Activated CD8-positive, alpha-beta T cell treated with anti-CD3 and anti-CD28 coated beads for 36 hours (primary cell): Measurements from ENCODE around the gene LEAP2. TPM values are rescaled to one million over a fixed set of nuclear protein-coding genes. Genes with fewer than 3 reads are reported as not detected.
A peak's percentile ranks its signal among the peaks of the same experiment; 100 is the strongest.

Experiments used
- ATAC-seq: fragments of 200-7000 bp; cut with Tn5 transposase; one replicate; pipeline ENCODE4 v1.10.0; 2021; ENCODE audit warnings: mild to moderate bottlenecking, moderate library complexity
- CTCF ChIA-PET: fragments of 350-600 bp; sonication (Branson Sonifier 250); formaldehyde crosslinking; loops from one replicate; lab custom pipeline; 2021; ENCODE audit warnings: antibody characterized with exemption; lab: Charles Lee
- POLR2A ChIA-PET: fragments of 350-600 bp; sonication (Branson Sonifier 250); formaldehyde crosslinking; loops from one replicate; lab custom pipeline; 2021; ENCODE audit warnings: antibody characterized with exemption; lab: Charles Lee
- DNase-seq: peaks from one replicate; pipeline ENCODE4 v3.0.0-alpha.2; 2020
- H3K27ac Mint-ChIP-seq: one replicate; pipeline ENCODE4 v1.8.0; 2021; ENCODE audit warnings: mild to moderate bottlenecking, mixed read lengths
- H3K27me3 Mint-ChIP-seq: one replicate; pipeline ENCODE4 v1.8.0; 2021; ENCODE audit warnings: mixed read lengths
- H3K36me3 Mint-ChIP-seq: one replicate; pipeline ENCODE4 v1.8.0; 2021; ENCODE audit warnings: low read depth, mixed read lengths
- H3K4me1 Mint-ChIP-seq: one replicate; pipeline ENCODE4 v1.8.0; 2021; ENCODE audit warnings: low read depth, mixed read lengths
- H3K4me3 Mint-ChIP-seq: one replicate; pipeline ENCODE4 v1.8.0; 2021; ENCODE audit warnings: mild to moderate bottlenecking, moderate library complexity, mixed read lengths
- H3K9me3 Mint-ChIP-seq: one replicate; pipeline ENCODE4 v1.8.0; 2021; ENCODE audit warnings: mixed read lengths
- CTCF ChIP-seq: fragments of 200-600 bp; IDR thresholded peaks from one replicate; pipeline ENCODE4 v1.8.0; 2022; ENCODE audit warnings: antibody characterized with exemption, mild to moderate bottlenecking
- intact Hi-C: fragments of 100-400 bp; cut with micrococcal nuclease; formaldehyde crosslinking; loops from one replicate; pipeline ENCODE4 v1.10.0; 2022
- total RNA-seq, 2 experiments: library from RNA; stranded (reverse); gene quantifications; one replicate each; pipeline ENCODE4 v1.2.3, GENCODE V29; 2021

Gene LEAP2
- total RNA-seq, 2 experiments from 2014 or later: 3.0 to 3.5 TPM

DNA sequence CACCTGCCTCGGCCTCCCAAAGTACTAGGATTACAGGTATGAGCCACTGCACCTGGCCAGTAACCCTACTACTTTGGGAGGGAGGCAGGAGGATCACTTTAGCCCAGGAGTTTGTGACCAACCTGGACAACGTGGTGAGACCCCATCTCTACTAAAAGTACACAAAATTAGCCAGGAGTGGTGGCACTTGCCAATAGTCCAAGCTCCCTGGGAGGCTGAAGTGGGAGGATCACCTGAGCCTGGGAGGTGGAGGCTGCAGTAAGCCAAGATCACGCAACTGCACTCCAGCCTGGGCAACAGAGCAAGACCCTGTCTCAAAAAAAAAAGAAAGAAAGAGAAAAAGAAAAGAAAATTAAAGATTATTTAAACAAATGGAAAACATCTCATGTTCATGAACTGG is 17.5 kb upstream of the LEAP2 start:
- Mint-ChIP-seq H3K27me3 (peaks cover 10% of the 10 kb centered on the region), H3K4me3 (no peak overlapping the region), H3K9me3 (no peaks in the 10 kb centered on the region), H3K4me1 (peaks cover 1% of the 10 kb centered on the region), H3K36me3 (no peaks in the 10 kb centered on the region), H3K27ac (no peak overlapping the region)
- DNase-seq: no peak
- TF ChIP-seq CTCF: no peak
- ChIA-PET CTCF (interaction anchor here (1.4 to 2.3 kb wide), 3 partner anchors 10 to 27 kb away, joined by 4 to 8 read pairs (median 5); partner anchors contain the start of genes GDF9 and UQCRQ), POLR2A (no interaction called here)
- ATAC-seq: no peak
- intact Hi-C loops: no loop called here

- DNase-seq (no peak), ATAC-seq (no peak)
- H3K27ac Mint-ChIP-seq: no peak overlapping the region
- H3K27me3 Mint-ChIP-seq: peaks cover 7% of the 10 kb centered on the region
- no peak overlapping the region for H3K4me3 Mint-ChIP-seq
- no peak for TF ChIP-seq CTCF
- POLR2A ChIA-PET: no interaction called here
- no peaks in the 10 kb centered on the region for H3K4me1 Mint-ChIP-seq
- intact Hi-C loops: no loop called here
- H3K9me3 Mint-ChIP-seq: no peaks in the 10 kb centered on the region
- CTCF ChIA-PET: interaction anchor here (0.9 to 2.4 kb wide), 3 partner anchors 23 to 332 kb away, joined by 3 to 10 read pairs (median 3); partner anchors contain the start of gene SHROOM1
- no peaks in the 10 kb centered on the region for H3K36me3 Mint-ChIP-seq
Measured at GRCh38 chr5:132859889-132860437, 13.5 kb upstream of the LEAP2 start.

DNA sequence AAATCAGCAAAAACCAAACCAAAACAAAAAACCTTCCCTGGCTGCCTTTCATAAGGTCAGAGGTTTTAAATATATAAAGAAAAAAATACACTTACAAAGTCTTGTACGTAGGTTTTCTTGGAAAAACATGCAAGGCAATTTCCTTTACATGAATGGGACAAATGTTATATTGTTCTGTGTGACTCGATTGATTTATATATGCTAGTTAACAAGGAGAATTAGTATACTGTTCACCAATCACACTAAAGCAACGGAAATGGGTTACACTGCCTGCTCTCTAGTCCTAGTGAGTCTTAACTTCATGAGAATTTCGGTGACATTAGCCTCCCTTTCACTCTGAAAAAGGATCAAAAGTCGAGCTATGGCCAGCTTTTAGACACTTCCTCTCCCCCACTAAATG is 12.7 kb upstream of the LEAP2 start:
- intact Hi-C loops: no loop called here
- ATAC-seq (no peak), DNase-seq (no peak)
- CTCF ChIA-PET: interaction anchor here (0.9 to 2.4 kb wide), 3 partner anchors 30 to 333 kb away, joined by 3 to 10 read pairs (median 9); partner anchors contain the start of gene SHROOM1
- no peaks in the 10 kb centered on the region for H3K36me3 Mint-ChIP-seq
- H3K4me3 Mint-ChIP-seq: no peak overlapping the region
- no peak overlapping the region for H3K27ac Mint-ChIP-seq
- POLR2A ChIA-PET: no interaction called here
- peaks cover 6% of the 10 kb centered on the region for H3K4me1 Mint-ChIP-seq
- peaks cover 5% of the 10 kb centered on the region for H3K27me3 Mint-ChIP-seq
- H3K9me3 Mint-ChIP-seq: no peaks in the 10 kb centered on the region
- TF ChIP-seq CTCF: no peak

- ATAC-seq (peak; percentile 29), DNase-seq (no peak)
- H3K36me3 Mint-ChIP-seq: peaks cover 27% of the 10 kb centered on the region
- peaks cover 29% of the 10 kb centered on the region for H3K4me1 Mint-ChIP-seq
- no peaks in the 10 kb centered on the region for H3K9me3 Mint-ChIP-seq
- CTCF ChIA-PET: interaction anchor here (1.0 to 4.1 kb wide), 6 partner anchors 9 to 45 kb away, joined by 4 to 15 read pairs (median 5); no protein-coding TSS in a partner anchor
- POLR2A ChIA-PET: interaction anchor here (0.7 to 2.0 kb wide), 8 partner anchors 11 to 128 kb away, joined by 3 to 9 read pairs (median 4); no protein-coding TSS in a partner anchor
- H3K4me3 Mint-ChIP-seq: peak overlapping the region; percentile 97
- no peaks in the 10 kb centered on the region for H3K27me3 Mint-ChIP-seq
- H3K27ac Mint-ChIP-seq: peak overlapping the region; percentile 100
- intact Hi-C loops: no loop called here
- peak; percentile 10 for TF ChIP-seq CTCF
Measured at GRCh38 chr5:132865668-132866341, 7.7 kb upstream of the LEAP2 start.
